ENCODE measurements around the gene NOS3.

NOS3 gene

GRCh38 chr7:150990416-150991186 is at the start of gene NOS3:
Gene NOS3 (plus strand): TSS chr7:150991017. CDS start chr7:150993804, 2,787 bp downstream.
- DNase-seq (ENCODE audit: extremely low read depth in 1 of 2, low read depth in 1 of 2), result no peak

- DNase-seq (ENCODE audit: extremely low read depth in 1 of 2, low read depth in 1 of 2), result no peak
These were observed 49.3 kb upstream of the NOS3 start for GRCh38 chr7:150941351-150942000.

GRCh38 chr7:150942001-150942590 is 48.7 kb upstream of the NOS3 start:
- peak in 1 of 2 donors; percentile 15 for DNase-seq (ENCODE audit: extremely low read depth in 1 of 2, low read depth in 1 of 2)

- no peak for DNase-seq (ENCODE audit: extremely low read depth in 1 of 2, low read depth in 1 of 2)
These were observed 48.0 kb upstream of the NOS3 start for GRCh38 chr7:150942591-150943452.

GRCh38 chr7:150943453-150943814 is 47.4 kb upstream of the NOS3 start:
- no peak for DNase-seq (ENCODE audit: extremely low read depth in 1 of 2, low read depth in 1 of 2)

- no peak for DNase-seq (ENCODE audit: extremely low read depth in 1 of 2, low read depth in 1 of 2)
These were observed 46.5 kb upstream of the NOS3 start for GRCh38 chr7:150944066-150945042.

- no peak for DNase-seq (ENCODE audit: extremely low read depth in 1 of 2, low read depth in 1 of 2)
These were observed 45.5 kb upstream of the NOS3 start for GRCh38 chr7:150945171-150945852.

- DNase-seq (ENCODE audit: extremely low read depth in 1 of 2, low read depth in 1 of 2), result no peak
These were observed 44.9 kb upstream of the NOS3 start for GRCh38 chr7:150945853-150946420.

GRCh38 chr7:150946421-150947240 is 44.2 kb upstream of the NOS3 start:
- no peak for DNase-seq (ENCODE audit: extremely low read depth in 1 of 2, low read depth in 1 of 2)

GRCh38 chr7:150947241-150947745 is 43.5 kb upstream of the NOS3 start:
- DNase-seq (ENCODE audit: extremely low read depth in 1 of 2, low read depth in 1 of 2), result no peak

- DNase-seq (ENCODE audit: extremely low read depth in 1 of 2, low read depth in 1 of 2), result no peak
These were observed 42.8 kb upstream of the NOS3 start for GRCh38 chr7:150947761-150948651.

GRCh38 chr7:150948791-150949251 is 42.0 kb upstream of the NOS3 start:
- DNase-seq (ENCODE audit: extremely low read depth in 1 of 2, low read depth in 1 of 2), result no peak

- DNase-seq (ENCODE audit: extremely low read depth in 1 of 2, low read depth in 1 of 2), result no peak
These were observed 41.3 kb upstream of the NOS3 start for GRCh38 chr7:150949564-150949963.

- no peak for DNase-seq (ENCODE audit: extremely low read depth in 1 of 2, low read depth in 1 of 2)
These were observed 40.8 kb upstream of the NOS3 start for GRCh38 chr7:150949971-150950491.

- DNase-seq (ENCODE audit: extremely low read depth in 1 of 2, low read depth in 1 of 2), result no peak
These were observed 40.2 kb upstream of the NOS3 start for GRCh38 chr7:150950496-150951180.

GRCh38 chr7:150951181-150951520 is 39.7 kb upstream of the NOS3 start:
- DNase-seq (ENCODE audit: extremely low read depth in 1 of 2, low read depth in 1 of 2), result no peak

All from stimulated activated CD8-positive, alpha-beta memory T cell treated with anti-CD3 and anti-CD28 coated beads, Interleukin-7, amount 100 ng/mL, for 48 hours (primary cell).